ENCODE data around the gene CASK.

DNA sequence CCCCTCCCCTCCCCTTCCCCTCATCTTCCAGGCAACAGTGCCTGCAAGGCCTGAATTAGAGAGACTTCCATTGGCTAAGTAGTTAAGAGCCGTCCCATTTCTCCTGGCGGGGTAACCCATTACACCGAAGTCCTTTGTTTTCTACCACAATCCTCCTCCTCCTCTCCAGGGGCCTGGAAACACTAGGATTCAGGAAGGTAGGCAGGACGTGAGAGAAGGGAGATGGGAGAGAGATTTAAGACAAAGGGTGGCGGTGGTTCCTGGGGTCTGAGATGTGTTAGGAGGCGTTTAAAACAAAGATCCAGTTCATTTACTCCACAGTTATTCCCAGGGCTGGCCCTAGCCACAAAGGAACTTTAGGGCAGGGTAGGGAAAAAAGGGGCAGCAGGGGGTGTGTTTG is 448.2 kb downstream of the CASK start:
- TF ChIP-seq POLR2A (IDR thresholded peaks at IDR 0.05; ENCODE audit: low read depth, low read length), result no peak
- no peak for TF ChIP-seq POLR2AphosphoS5 (IDR thresholded peaks at IDR 0.05; ENCODE audit: low read depth, low read length)
- TF ChIP-seq TAF1 (IDR thresholded peaks at IDR 0.05; ENCODE audit: borderline replicate concordance, low read depth, low read length), result no peak
